ENCODE results near the gene FYN.

DNA sequence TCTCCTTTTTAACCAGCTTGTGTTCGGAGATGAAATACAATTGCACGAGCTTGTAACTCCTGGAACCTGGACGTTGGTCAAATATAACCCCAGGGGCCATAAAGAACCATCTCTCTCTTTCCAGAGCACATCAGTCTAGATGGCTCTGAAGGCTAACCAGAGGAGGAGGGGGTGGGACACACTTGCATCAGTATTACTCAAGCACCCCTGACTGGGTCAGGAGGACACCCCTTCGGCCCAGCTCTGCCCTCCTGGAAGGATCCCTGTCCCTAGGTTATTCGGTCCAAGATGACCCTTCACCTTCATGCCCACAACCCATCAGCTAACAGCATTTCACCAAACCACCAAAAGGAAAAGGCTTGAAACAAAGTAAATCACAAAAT is 67.1 kb downstream of the FYN start:
- no peak for TF ChIP-seq CTCF (optimal IDR thresholded peaks at IDR 0.05 in 1 of 3, IDR thresholded peaks at IDR 0.05 in 1 of 3, conservative IDR thresholded peaks at IDR 0.05 in 1 of 3; ENCODE audit: extremely low read depth in 1 of 3, insufficient read depth in 2 of 3, low read length in 3 of 3)
- TF ChIP-seq EZH2 (IDR thresholded peaks at IDR 0.05; ENCODE audit: low read length): no peak
